Measurements from ENCODE around the gene DGKG. TPM values are rescaled to one million over a fixed set of nuclear protein-coding genes. Genes with fewer than 3 reads are reported as not detected.

The DGKG gene
- total and polyA plus RNA-seq, 10 of the 15 experiments (the other 5 are each of a cell fraction or from before 2014, with no cell fraction given): 0.39 to 6.2 (median 4.7) TPM

DNA sequence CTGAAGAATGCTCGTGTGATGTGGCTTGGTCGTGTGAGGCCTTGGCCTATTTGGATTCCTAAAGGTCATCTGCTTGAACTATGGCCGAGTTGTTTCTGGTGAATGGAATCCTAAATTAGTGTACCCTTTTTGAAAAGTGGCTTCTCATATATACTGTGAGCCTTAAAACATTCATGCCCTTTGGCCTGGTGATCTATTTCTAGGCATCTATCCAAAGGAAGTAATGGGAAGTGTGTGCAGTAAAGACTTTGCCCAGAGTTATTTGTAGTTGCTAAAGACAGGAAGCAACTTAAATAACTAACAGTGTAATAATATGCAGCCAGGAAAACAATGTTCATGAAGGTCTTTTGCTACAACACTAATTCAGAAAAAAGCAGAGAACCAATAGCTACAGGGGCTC is 3.0 kb downstream of the DGKG start:
- no peak for FAIRE-seq
- H3K4me3 ChIP-seq: no peak overlapping the region
- TF ChIP-seq, protein P1, sequence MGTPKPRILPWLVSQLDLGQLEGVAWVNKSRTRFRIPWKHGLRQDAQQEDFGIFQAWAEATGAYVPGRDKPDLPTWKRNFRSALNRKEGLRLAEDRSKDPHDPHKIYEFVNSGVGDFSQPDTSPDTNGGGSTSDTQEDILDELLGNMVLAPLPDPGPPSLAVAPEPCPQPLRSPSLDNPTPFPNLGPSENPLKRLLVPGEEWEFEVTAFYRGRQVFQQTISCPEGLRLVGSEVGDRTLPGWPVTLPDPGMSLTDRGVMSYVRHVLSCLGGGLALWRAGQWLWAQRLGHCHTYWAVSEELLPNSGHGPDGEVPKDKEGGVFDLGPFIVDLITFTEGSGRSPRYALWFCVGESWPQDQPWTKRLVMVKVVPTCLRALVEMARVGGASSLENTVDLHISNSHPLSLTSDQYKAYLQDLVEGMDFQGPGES (IDR thresholded peaks at IDR 0.05): no peak
- no peak for TF ChIP-seq MEF2A (IDR thresholded peaks at IDR 0.05; ENCODE audit: insufficient read depth, low read depth, low read length)
- POLR2A ChIA-PET: no interaction called here
- peaks cover 8 to 22% of the 10 kb centered on the region in 2 experiments for H3K27me3 ChIP-seq (replicated peaks in 1 of 2; ENCODE audit: control insufficient read depth in 2 of 2, insufficient read depth in 2 of 2, low read length in 1 of 2)
- no peaks in the 10 kb centered on the region for H3K79me2 ChIP-seq (ENCODE audit: control insufficient read depth, insufficient read depth, low read length)
- H3K9ac ChIP-seq (ENCODE audit: control insufficient read depth, insufficient read depth, low read length): no peak overlapping the region
- no peaks in the 10 kb centered on the region for H3K36me3 ChIP-seq (ENCODE audit: control insufficient read depth in 2 of 2, insufficient read depth in 2 of 2, low read length in 1 of 2)
- no peak overlapping the region for H3K4me2 ChIP-seq (ENCODE audit: control insufficient read depth, insufficient read depth)
- no TSS peak for BruUV-seq (replicated peaks)
- CTCF ChIA-PET: interaction anchor here (0.6 to 1.6 kb wide), 3 partner anchors 100 to 591 kb away, joined by 3 to 6 read pairs (median 3); no protein-coding TSS in a partner anchor
- RAD21 ChIA-PET (ENCODE audit: unreplicated experiment): no interaction called here
- H3K4me1 ChIP-seq (ENCODE audit: control insufficient read depth, insufficient read depth, low read length): peaks cover 10% of the 10 kb centered on the region
- in situ Hi-C loops (cut with MboI): no loop called here
- no peak overlapping the region for H3K27ac ChIP-seq (ENCODE audit: control insufficient read depth, insufficient read depth)
- intact Hi-C loops (cut with micrococcal nuclease; ENCODE audit: unreplicated experiment): no loop called here
- no peak for DNase-seq (ENCODE audit: low read depth, low spot score)
- H3K9me3 ChIP-seq (replicated peaks; ENCODE audit: control insufficient read depth, insufficient read depth, low read length): no peaks in the 10 kb centered on the region; the same call in 2 of the 3 replicates
- SMC1A ChIA-PET (ENCODE audit: uncharacterized antibody, unreplicated experiment): interaction anchor here (1.2 kb wide), 1 partner anchor 171 kb away, joined by 3 read pairs; no protein-coding TSS in a partner anchor
- H2AFZ ChIP-seq (ENCODE audit: control insufficient read depth, low read depth, low read length): no peak overlapping the region
- no peak for ATAC-seq
- 1% methylated on average over 3 of the region's 3 CpGs for WGBS (ENCODE audit: insufficient coverage, insufficient replicate concordance, low lambda C conversion rate, missing lambda C conversion rate)
- H4K20me1 ChIP-seq (ENCODE audit: control insufficient read depth, insufficient read depth): no peaks in the 10 kb centered on the region

DNA sequence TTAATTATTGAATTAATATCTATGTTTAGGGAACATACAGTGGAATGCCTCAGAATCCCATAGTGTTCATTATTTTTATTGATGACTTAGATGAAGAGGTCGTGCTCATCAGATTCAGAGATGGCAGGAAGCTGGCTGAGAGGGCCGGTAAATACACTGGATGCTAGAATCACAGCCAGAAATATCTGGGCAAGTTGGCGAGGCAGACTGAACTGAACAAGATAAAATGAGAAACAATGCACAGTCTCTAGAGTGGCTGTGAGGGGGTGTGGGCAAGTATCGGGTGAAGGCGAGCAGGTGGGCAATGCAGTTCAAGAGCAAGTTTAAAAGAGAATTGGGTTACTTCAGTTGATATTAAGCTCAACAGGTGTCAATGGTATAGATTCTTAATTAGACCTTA is 5.9 kb downstream of the DGKG start:
- in situ Hi-C loops (cut with MboI) (no loop called here), intact Hi-C loops (cut with micrococcal nuclease; ENCODE audit: unreplicated experiment) (no loop called here)
- Histone ChIP-seq H2AFZ (ENCODE audit: control insufficient read depth, low read depth, low read length) (no peak overlapping the region), H3K79me2 (ENCODE audit: control insufficient read depth, insufficient read depth, low read length) (no peaks in the 10 kb centered on the region), H3K27me3 (replicated peaks in 1 of 2; ENCODE audit: control insufficient read depth in 2 of 2, insufficient read depth in 2 of 2, low read length in 1 of 2) (peaks cover 2 to 9% of the 10 kb centered on the region in 2 experiments), H3K4me2 (ENCODE audit: control insufficient read depth, insufficient read depth) (no peak overlapping the region), H3K9ac (ENCODE audit: control insufficient read depth, insufficient read depth, low read length) (no peak overlapping the region), H4K20me1 (ENCODE audit: control insufficient read depth, insufficient read depth) (no peaks in the 10 kb centered on the region), H3K27ac (ENCODE audit: control insufficient read depth, insufficient read depth) (no peak overlapping the region), H3K4me1 (ENCODE audit: control insufficient read depth, insufficient read depth, low read length) (no peaks in the 10 kb centered on the region), H3K36me3 (ENCODE audit: control insufficient read depth in 2 of 2, insufficient read depth in 2 of 2, low read length in 1 of 2) (no peaks in the 10 kb centered on the region), H3K4me3 (no peak overlapping the region), H3K9me3 (replicated peaks; ENCODE audit: control insufficient read depth, insufficient read depth, low read length) (no peaks in the 10 kb centered on the region)
- BruUV-seq (replicated peaks): no TSS peak
- FAIRE-seq (no peak), DNase-seq (ENCODE audit: low read depth, low spot score) (no peak), ATAC-seq (no peak)
- WGBS (ENCODE audit: insufficient coverage, insufficient replicate concordance, low lambda C conversion rate, missing lambda C conversion rate): 70% methylated on average over 5 of the region's 5 CpGs
- POLR2A ChIA-PET: no interaction called here
- CTCF ChIA-PET: interaction anchor here (1.4 kb wide), 1 partner anchor 10 kb away, joined by 3 read pairs; no protein-coding TSS in a partner anchor
- SMC1A ChIA-PET (ENCODE audit: uncharacterized antibody, unreplicated experiment): interaction anchor here (1.0 kb wide), 1 partner anchor 10 kb away, joined by 3 read pairs; no protein-coding TSS in a partner anchor
- RAD21 ChIA-PET (ENCODE audit: unreplicated experiment): no interaction called here
- TF ChIP-seq ZNF207 (IDR thresholded peaks at IDR 0.05; ENCODE audit: borderline replicate concordance) (no peak), CBFB (IDR thresholded peaks at IDR 0.05; ENCODE audit: low read depth) (no peak), ZNF217 (IDR thresholded peaks at IDR 0.05) (no peak), POLR2AphosphoS5 (IDR thresholded peaks at IDR 0.05; ENCODE audit: low read length) (no peak), HDAC6 (IDR thresholded peaks at IDR 0.05; ENCODE audit: unreplicated experiment) (no peak), MYC (IDR thresholded peaks at IDR 0.05; ENCODE audit: insufficient read depth, insufficient read length, insufficient replicate concordance, low read length, severe bottlenecking) (no peak), STAT1 (conservative IDR thresholded peaks at IDR 0.05) (no peak), TCF7 (IDR thresholded peaks at IDR 0.05; ENCODE audit: borderline replicate concordance) (no peak), HCFC1 (IDR thresholded peaks at IDR 0.05; ENCODE audit: low read length) (no peak), ZSCAN29 (IDR thresholded peaks at IDR 0.05) (no peak)
- TF ChIP-seq, protein P2, sequence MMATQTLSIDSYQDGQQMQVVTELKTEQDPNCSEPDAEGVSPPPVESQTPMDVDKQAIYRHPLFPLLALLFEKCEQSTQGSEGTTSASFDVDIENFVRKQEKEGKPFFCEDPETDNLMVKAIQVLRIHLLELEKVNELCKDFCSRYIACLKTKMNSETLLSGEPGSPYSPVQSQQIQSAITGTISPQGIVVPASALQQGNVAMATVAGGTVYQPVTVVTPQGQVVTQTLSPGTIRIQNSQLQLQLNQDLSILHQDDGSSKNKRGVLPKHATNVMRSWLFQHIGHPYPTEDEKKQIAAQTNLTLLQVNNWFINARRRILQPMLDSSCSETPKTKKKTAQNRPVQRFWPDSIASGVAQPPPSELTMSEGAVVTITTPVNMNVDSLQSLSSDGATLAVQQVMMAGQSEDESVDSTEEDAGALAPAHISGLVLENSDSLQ (IDR thresholded peaks at IDR 0.05): no peak
- TF ChIP-seq, protein P3, sequence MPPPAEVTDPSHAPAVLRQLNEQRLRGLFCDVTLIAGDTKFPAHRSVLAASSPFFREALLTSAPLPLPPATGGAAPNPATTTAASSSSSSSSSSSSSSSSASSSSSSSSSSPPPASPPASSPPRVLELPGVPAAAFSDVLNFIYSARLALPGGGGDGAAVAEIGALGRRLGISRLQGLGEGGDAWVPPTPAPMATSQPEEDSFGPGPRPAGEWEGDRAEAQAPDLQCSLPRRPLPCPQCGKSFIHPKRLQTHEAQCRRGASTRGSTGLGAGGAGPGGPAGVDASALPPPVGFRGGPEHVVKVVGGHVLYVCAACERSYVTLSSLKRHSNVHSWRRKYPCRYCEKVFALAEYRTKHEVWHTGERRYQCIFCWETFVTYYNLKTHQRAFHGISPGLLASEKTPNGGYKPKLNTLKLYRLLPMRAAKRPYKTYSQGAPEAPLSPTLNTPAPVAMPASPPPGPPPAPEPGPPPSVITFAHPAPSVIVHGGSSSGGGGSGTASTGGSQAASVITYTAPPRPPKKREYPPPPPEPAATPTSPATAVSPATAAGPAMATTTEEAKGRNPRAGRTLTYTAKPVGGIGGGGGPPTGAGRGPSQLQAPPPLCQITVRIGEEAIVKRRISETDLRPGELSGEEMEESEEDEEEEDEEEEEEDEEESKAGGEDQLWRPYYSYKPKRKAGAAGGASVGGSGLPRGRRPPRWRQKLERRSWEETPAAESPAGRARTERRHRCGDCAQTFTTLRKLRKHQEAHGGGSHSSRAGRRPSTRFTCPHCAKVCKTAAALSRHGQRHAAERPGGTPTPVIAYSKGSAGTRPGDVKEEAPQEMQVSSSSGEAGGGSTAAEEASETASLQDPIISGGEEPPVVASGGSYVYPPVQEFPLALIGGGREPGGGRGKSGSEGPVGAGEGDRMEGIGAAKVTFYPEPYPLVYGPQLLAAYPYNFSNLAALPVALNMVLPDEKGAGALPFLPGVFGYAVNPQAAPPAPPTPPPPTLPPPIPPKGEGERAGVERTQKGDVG (CRISPR knock-in tag; IDR thresholded peaks at IDR 0.05): no peak
